Thoracic aorta (tissue), 2 donors: Measurements from ENCODE around the gene CST8. TPM values are rescaled to one million over a fixed set of nuclear protein-coding genes. Genes with fewer than 3 reads are reported as not detected.

Experiments used
- ATAC-seq: fragments of 150-250 bp; one replicate; pipeline ENCODE4 v1.8.0; 2017; ENCODE audit warnings: low read depth; ENCODE audit not compliant: insufficient number of reproducible peaks, low FRiP score
- DNase-seq: peaks from one replicate; pipeline ENCODE4 v3.0.0-alpha.2; 2020; ENCODE audit warnings: low spot score
- H3K27ac ChIP-seq, 2 donors: fragments of 200-600 bp; sonication (generic); 1 replicate in 1 of 2; 2 replicates in 1 of 2; pipeline ENCODE4 v1.5.1; 2016; ENCODE audit warnings: mild to moderate bottlenecking in 2 of 2, moderate library complexity in 2 of 2
- H3K27me3 ChIP-seq: fragments of 200-600 bp; sonication (generic); replicated peaks from 2 replicates; pipeline ENCODE4 v1.6.0; 2016; ENCODE audit warnings: mild to moderate bottlenecking; ENCODE audit not compliant: insufficient read depth
- H3K36me3 ChIP-seq: fragments of 200-600 bp; sonication (generic); one replicate; pipeline ENCODE4 v1.5.1; 2016
- H3K4me1 ChIP-seq, 2 donors: fragments of 200-600 bp; sonication (generic); 1 replicate in 1 of 2; 2 replicates in 1 of 2; pipeline versions ENCODE4 v1.5.1 to v1.6.0; 2016; ENCODE audit warnings: low read depth in 2 of 2, mild to moderate bottlenecking in 1 of 2; ENCODE audit not compliant: control insufficient read depth in 1 of 2
- H3K4me3 ChIP-seq: fragments of 200-600 bp; sonication (generic); 2 replicates; pipeline ENCODE4 v1.5.1; 2016; ENCODE audit warnings: mild to moderate bottlenecking
- H3K9me3 ChIP-seq: fragments of 200-600 bp; sonication (generic); 2 replicates; pipeline ENCODE4 v1.5.1; 2016
- CTCF ChIP-seq: fragments of 200-600 bp; sonication (generic); IDR thresholded peaks from one replicate; pipeline ENCODE4 v1.5.1; 2019; ENCODE audit warnings: antibody characterized with exemption
- total RNA-seq, 2 donors: library from RNA; depleted of rRNA; stranded (reverse); fragments of >200 nt; gene quantifications; one replicate each; pipeline versions ENCODE4 v1.1.0 to v1.2.3, GENCODE V29; 2016

Gene CST8
- total RNA-seq, 2 donors from 2014 or later: not detected

DNA sequence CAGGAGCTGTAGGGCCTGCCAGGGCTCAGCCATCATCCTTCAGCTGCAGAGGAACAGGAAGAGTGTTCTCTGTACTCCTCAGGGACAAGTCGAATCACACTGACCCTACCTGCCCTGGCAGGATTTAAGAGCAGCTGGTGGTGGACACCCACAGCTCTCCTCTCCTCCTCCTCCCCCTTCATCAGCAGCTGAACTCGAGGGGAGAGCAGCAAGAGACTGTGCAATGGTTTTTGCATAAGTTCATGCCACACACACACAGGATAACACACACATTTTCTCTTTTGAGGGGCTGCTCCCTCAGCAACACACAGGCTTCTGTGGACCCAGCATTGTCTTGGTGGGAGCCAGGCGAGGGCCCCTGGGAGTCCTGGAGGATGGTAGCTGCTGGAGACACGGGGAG is 38.1 kb upstream of the CST8 start, which contains the start of gene CST11:
Gene CST11, minus strand, starts transcription at position 101 of the 400 bp plus-strand sequence. Its CDS starts 65 bp downstream, at position 36.
- Histone ChIP-seq H3K4me3 (no peak within 1 kb of the TSS), H3K4me1 (no peaks in the 10 kb centered on the region), H3K27me3 (no peaks in the 10 kb centered on the region), H3K9me3 (no peaks in the 10 kb centered on the region), H3K36me3 (no peaks in the 10 kb centered on the region), H3K27ac (no peak within 1 kb of the TSS)
- TF ChIP-seq CTCF: no peak
- no peak for ATAC-seq
- DNase-seq: no peak

DNA sequence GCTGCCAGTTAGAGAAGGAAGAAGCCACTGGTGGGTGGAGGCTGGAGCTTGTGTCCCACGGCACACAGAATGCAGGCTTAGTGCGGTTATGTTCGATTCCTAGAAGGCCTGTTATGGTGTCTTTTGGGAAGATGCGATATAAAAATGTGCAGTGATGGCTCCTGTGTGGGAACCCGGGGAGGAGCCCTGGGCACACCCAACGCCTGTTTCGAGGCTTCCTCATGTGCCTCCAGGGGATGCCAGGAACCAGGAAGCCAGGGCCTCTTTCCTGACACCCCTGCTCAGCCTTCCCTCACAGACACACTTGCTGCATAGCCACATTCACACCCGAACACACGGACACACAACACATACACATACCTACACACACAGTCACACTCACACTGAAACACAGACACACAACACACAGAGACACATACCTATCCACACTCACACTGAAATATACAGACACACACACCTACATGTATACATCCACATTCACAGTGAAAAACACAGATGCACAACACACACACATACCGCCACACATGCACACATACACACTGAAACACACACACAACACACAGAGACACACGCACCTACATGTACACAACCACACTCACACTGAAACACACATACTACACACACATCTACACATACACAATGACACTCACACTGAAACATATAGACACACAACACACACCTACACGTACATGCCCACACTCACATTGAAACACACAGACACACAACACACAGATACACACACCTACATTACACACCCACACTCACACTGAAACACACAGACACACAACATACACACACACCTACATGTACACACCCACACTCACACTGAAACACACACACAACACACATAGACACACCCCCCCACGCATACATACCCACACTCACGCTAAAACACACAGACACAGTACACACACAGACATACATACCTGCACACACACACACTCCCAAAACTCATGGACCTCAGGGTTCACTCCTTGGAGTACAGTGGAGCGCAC is 37.1 kb upstream of the CST8 start:
- no peak for ATAC-seq
- DNase-seq: no peak
- TF ChIP-seq CTCF: no peak
- Histone ChIP-seq H3K4me1 (no peaks in the 10 kb centered on the region), H3K9me3 (no peaks in the 10 kb centered on the region), H3K27ac (no peak overlapping the region), H3K36me3 (no peaks in the 10 kb centered on the region), H3K27me3 (no peaks in the 10 kb centered on the region), H3K4me3 (no peak overlapping the region)

DNA sequence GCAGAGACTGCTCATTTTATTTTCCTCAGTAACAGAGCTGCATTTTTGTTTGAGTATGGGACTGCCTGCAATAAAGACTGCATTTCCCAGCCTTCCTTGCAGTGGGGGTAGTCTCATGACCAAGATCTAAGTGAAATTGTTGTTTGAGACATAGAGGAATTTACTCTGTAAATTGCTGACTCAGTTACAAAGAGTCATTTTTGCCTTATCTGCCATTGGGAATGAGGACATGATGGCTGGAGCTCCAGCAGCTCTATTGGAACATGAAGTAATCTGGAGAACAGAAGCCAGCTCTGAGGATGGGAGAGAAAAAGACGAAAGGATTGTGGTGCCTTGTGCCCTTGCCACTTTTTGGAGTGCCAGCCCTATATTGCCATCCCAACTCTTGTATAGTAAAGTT is 36.1 kb upstream of the CST8 start:
- Histone ChIP-seq H3K36me3 (no peaks in the 10 kb centered on the region), H3K27me3 (no peaks in the 10 kb centered on the region), H3K9me3 (no peaks in the 10 kb centered on the region), H3K27ac (no peak overlapping the region), H3K4me1 (no peaks in the 10 kb centered on the region), H3K4me3 (no peak overlapping the region)
- no peak for ATAC-seq
- TF ChIP-seq CTCF: no peak
- no peak for DNase-seq

DNA sequence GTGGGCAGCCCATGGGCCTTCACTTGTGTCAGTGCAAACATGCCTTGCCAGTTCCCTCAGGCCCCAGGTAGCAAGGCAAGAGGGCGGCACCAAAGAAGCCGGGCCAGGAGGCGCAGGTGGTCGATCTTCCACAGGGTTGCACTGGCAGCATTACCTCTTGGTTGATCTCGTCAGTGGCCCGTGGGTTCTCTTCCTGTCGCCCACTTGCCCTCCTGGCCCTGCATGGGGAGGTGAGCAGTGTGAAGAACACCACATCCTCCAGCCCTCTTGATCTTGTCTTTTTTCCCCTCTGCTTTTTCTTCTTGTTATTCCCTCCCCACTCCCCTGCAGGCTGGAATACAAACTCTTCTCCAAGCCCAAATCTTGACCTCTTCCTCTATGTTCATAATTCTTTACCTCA is 35.3 kb upstream of the CST8 start:
- no peaks in the 10 kb centered on the region for H3K4me1 ChIP-seq
- no peaks in the 10 kb centered on the region for H3K27me3 ChIP-seq
- no peak overlapping the region for H3K27ac ChIP-seq
- no peaks in the 10 kb centered on the region for H3K9me3 ChIP-seq
- ATAC-seq (no peak), DNase-seq (no peak)
- TF ChIP-seq CTCF: no peak
- H3K4me3 ChIP-seq: no peak overlapping the region
- H3K36me3 ChIP-seq: no peaks in the 10 kb centered on the region

GRCh38 chr20:23456409-23456808 is 34.5 kb upstream of the CST8 start:
- ATAC-seq (no peak), DNase-seq (no peak)
- H3K27ac ChIP-seq: no peak overlapping the region
- H3K27me3 ChIP-seq: no peaks in the 10 kb centered on the region
- H3K4me1 ChIP-seq: no peaks in the 10 kb centered on the region
- H3K9me3 ChIP-seq: no peaks in the 10 kb centered on the region
- no peaks in the 10 kb centered on the region for H3K36me3 ChIP-seq
- no peak overlapping the region for H3K4me3 ChIP-seq
- no peak for TF ChIP-seq CTCF
